ENCODE data around the gene SERGEF. TPM values are rescaled to one million over a fixed set of nuclear protein-coding genes. Genes with fewer than 3 reads are reported as not detected.

SERGEF gene
- total RNA-seq: 19.9 and 23.3 TPM in 2 replicates

GRCh38 chr11:18012906-18013781 is at the start of gene SERGEF:
TSS of gene SERGEF (minus strand) at chr11:18013047. CDS start at chr11:18013010, 37 bp downstream.
- DNase-seq (ENCODE audit: low read depth, low spot score): peak; percentile 20

DNA sequence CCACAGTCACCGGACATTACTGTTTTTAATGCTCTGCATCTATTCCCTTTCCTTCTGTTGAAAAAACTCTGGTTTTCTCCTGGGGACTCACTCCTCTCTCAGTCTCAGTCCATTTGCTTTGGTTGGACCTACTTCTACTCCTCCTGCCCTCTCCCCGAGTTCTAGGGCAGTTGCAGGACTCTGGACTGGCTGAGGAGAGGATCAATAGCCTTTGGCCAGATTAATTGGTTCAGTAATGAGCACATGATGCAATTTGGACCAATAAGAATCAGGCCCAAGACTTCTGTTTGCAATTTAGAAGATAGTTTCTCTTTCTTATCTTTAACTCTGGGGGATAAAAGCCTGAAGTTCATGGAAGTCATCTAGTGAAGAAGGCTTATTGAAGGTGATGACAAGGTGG is 48.5 kb upstream of the SERGEF start:
- DNase-seq (ENCODE audit: low read depth, low spot score): no peak

DNA sequence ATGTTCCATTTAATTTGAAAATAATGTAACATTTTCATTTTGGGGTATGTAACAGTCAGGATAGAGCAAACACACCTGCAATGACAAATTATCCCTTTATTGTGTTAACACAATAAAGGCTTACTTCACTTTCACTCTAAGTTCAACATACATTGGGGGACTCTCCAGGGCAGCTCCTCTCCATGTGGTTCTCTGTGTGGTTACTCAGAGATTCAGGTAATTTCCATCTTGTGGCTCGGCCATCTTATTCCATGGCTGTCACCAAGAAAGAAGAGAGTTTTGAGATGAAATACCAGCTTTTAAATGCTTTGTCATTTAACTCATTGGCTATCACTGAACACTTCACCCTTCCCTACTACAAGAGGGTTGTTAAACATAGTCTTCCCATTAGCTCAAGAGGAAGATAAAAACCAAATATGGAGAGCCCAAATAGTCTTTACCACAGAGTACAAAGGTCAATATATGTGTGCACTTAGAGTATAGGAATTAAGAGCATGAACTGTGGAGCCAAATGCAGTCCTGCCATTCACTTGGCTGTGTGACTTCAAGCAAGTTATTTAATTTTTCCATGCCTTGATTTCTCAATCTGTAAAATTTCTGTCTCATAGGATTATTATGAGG is 43.8 kb upstream of the SERGEF start:
- no peak for DNase-seq (ENCODE audit: low read depth, low spot score)

- DNase-seq (ENCODE audit: low read depth, low spot score): no peak
These were observed 41.8 kb upstream of the SERGEF start for GRCh38 chr11:18054511-18055103.

DNA sequence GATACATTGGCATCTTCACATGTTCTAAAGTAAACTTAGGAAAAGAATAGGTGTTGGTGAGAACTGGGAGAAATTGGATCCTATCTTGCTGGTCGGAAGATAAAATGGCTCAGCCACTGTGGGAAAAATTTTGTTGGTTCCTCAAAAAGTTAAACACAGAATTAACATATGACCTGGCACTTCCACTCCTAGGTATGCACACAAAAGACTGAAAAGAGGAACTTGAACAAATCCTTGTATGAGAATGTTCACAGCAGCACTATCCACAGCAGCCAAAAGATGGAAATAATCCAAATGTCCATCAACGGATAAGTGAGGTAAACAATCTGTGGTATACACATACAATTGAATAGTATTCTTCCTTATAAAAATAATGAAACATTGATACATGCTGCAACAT is 38.0 kb upstream of the SERGEF start:
- DNase-seq (ENCODE audit: low read depth, low spot score): no peak

- no peak for DNase-seq (ENCODE audit: low read depth, low spot score)
These were observed 33.4 kb upstream of the SERGEF start, which contains the start of gene TPH1 for GRCh38 chr11:18046116-18046777. TSS of gene TPH1 (minus strand) at chr11:18046269. CDS start at chr11:18040762, 5,507 bp downstream.

GRCh38 chr11:18036456-18036855 is 23.6 kb upstream of the SERGEF start:
- DNase-seq (ENCODE audit: low read depth, low spot score): no peak

DNA sequence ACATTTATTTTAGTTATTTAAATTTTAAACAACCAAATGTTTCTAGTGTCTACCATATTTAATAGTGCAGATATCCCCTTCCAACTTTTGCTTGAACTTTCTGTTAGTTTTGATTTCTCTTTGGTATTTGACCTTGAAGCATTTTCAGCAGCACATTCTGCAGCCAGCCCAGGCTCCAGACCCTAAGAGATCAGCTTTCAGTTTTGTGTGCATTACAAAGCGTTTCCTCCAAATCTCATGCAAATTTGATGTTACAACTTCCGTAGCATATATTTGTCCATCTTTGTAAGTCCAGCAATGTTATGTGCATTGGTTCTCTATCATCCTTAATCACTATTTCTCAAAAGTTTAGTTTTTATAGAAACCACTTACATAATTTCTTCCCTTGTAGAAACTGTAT is 14.6 kb upstream of the SERGEF start:
- no peak for DNase-seq (ENCODE audit: low read depth, low spot score)

GRCh38 chr11:18022419-18022818 is 9.6 kb upstream of the SERGEF start:
- no peak for DNase-seq (ENCODE audit: low read depth, low spot score)

GRCh38 chr11:18019650-18020049 is 6.8 kb upstream of the SERGEF start:
- no peak for DNase-seq (ENCODE audit: low read depth, low spot score)

- DNase-seq (ENCODE audit: low read depth, low spot score): no peak
These were observed 3.9 kb upstream of the SERGEF start for GRCh38 chr11:18016789-18017188.

GRCh38 chr11:18014876-18015275 is 2.0 kb upstream of the SERGEF start:
- no peak for DNase-seq (ENCODE audit: low read depth, low spot score)

- DNase-seq (ENCODE audit: low read depth, low spot score): no peak
These were observed 1.1 kb upstream of the SERGEF start for GRCh38 chr11:18013790-18014507.

GRCh38 chr11:18012122-18012905 is 533 bp downstream of the SERGEF start:
- no peak for DNase-seq (ENCODE audit: low read depth, low spot score)

- DNase-seq (ENCODE audit: low read depth, low spot score): no peak
These were observed 1.2 kb downstream of the SERGEF start for GRCh38 chr11:18011633-18012032.

DNA sequence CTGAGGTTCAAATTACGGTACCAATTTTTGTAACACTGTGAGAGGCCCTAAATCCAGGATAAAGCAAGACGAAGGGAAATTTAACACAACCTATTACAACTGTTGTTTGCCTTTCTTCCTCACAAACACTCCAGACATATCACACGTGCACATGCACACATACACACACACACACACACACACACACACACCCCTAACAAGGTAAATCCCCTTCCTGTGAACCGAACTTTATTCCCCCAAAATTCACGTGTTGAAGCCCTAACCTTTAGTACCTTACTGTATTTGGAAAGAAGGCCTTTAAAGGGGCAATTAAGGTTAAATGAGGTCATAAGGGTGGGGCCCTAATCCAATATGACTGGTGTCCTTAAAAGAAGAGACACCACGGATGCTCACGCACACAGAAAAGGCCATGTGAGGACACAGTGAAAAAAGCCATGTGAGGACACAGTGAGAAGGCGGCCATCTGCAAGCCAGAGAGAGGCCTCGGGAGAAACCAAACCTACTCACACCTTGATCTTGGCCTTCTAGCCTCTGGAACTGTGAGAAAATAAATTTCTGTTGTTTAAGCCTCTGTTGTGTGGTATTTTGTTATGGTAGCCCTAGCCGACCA is 1.8 kb downstream of the SERGEF start:
- DNase-seq (ENCODE audit: low read depth, low spot score): no peak

DNA sequence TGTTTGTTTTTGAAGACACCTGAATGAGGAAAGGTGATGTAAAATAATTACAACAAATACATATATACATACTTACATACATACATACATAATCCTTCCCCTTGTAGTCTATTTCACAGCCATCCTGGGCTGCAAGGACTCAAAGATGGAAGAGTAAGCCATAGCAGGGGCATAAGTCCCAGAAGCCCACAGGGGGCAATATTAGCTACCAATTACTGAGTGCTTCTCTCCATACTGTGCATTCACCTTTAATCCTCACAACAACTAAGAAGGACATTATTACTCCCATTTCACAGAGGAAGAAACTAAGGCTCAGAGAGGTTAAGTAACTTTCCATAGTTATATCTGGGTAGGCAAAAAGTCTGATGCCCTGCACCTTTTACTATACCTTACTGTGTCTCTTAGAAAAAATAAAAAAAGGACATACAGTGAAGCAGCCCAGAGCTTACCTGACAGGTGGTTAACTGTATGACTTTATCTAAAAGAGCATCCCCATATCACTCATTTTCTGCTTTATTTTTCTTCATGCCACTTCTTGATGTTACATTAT is 2.7 kb downstream of the SERGEF start:
- no peak for DNase-seq (ENCODE audit: low read depth, low spot score)

GRCh38 chr11:18005376-18006129 is 7.3 kb downstream of the SERGEF start:
- DNase-seq (ENCODE audit: low read depth, low spot score): no peak

DNA sequence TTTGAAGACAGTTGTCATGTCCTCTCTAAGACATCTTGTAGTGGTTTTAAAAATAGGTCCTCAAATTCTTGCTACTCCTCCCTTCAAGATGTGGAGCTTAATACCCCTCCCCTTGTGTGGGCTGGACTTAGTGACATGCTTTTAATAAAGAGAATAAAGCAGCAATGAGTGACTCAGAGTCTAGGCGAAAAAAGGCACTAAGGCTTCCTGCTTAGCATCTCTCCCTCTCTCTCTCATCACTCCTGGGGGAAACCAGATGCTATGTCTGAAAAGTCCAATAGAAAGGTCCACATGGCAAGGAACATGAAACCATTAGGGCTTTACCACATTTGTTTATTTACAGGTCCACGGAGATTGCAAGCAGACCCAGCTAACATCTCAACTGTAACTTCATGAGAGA is 11.7 kb downstream of the SERGEF start:
- DNase-seq (ENCODE audit: low read depth, low spot score): no peak

All from pulmonary artery endothelial cell (primary cell).